ENCODE measurements around the gene FYB2.

GRCh38 chr1:56836359-56836758 is 17.2 kb upstream of the FYB2 start:
- no peak for TF ChIP-seq CTCF (IDR thresholded peaks at IDR 0.05)
- no peak for TF ChIP-seq POLR2A (IDR thresholded peaks at IDR 0.05; ENCODE audit: low read depth)
- no peak for TF ChIP-seq POLR2AphosphoS5 (IDR thresholded peaks at IDR 0.05)
- TF ChIP-seq EP300 (IDR thresholded peaks at IDR 0.05): no peak

Measured in esophagus muscularis mucosa (tissue), 4 donors.